Peyer's patch (tissue), 4 donors: ENCODE data around the gene SPG7. TPM values are rescaled to one million over a fixed set of nuclear protein-coding genes. Genes with fewer than 3 reads are reported as not detected.

ENCODE experiments used
- DNase-seq, 3 donors: peaks; one replicate each; pipeline ENCODE4 v3.0.0-alpha.2; 2017 to 2019
- H3K27ac ChIP-seq, 4 donors: fragments of 200-600 bp; sonication (generic); one replicate each; pipeline ENCODE4 v1.5.1; 2016 to 2019
- H3K27me3 ChIP-seq, 2 donors: fragments of 200-600 bp; sonication (generic); one replicate each; pipeline ENCODE4 v1.5.1; 2019
- H3K36me3 ChIP-seq, 3 donors: fragments of 200-600 bp; sonication (generic); one replicate each; pipeline ENCODE4 v1.5.1; 2016 to 2019
- H3K4me1 ChIP-seq, 4 donors: fragments of 200-600 bp; sonication (generic); one replicate each; pipeline ENCODE4 v1.5.1; 2016 to 2019
- H3K4me3 ChIP-seq, 4 donors: fragments of 200-600 bp; sonication (generic); 1 replicate in 3 of 4; 2 replicates in 1 of 4; pipeline ENCODE4 v1.5.1; 2016 to 2019; ENCODE audit warnings: mild to moderate bottlenecking in 1 of 4
- H3K9me3 ChIP-seq, 4 donors: fragments of 200-600 bp; sonication (generic); one replicate each; pipeline ENCODE4 v1.5.1; 2016 to 2019; ENCODE audit warnings: mild to moderate bottlenecking in 1 of 4
- CTCF ChIP-seq, 6 experiments: fragments of 450-650 bp in 4 of 6; fragments of 200-600 bp in 2 of 6; sonication (generic) in 1 of 6; IDR thresholded peaks; one replicate each; pipeline ENCODE4 v1.5.1; 2017 to 2019; ENCODE audit warnings: antibody characterized with exemption in 6 of 6, mild to moderate bottlenecking in 3 of 6, moderate library complexity in 1 of 6
- POLR2A ChIP-seq, 2 donors: fragments of 450-650 bp; IDR thresholded peaks; one replicate each; pipeline ENCODE4 v1.5.1; 2017; ENCODE audit warnings: antibody characterized with exemption in 2 of 2, mild to moderate bottlenecking in 2 of 2, moderate library complexity in 2 of 2
- total RNA-seq, 4 donors: library from RNA; depleted of rRNA; stranded (reverse); fragments of >200 nt; gene quantifications; one replicate each; pipeline ENCODE4 v1.1.0, GENCODE V29; 2016

Gene SPG7
- total RNA-seq, 4 donors from 2014 or later: 242 to 461 (median 378) TPM

- peaks cover 2 to 61% (median 26%) of the 10 kb centered on the region in 4 donors for H3K4me1 ChIP-seq
- H3K4me3 ChIP-seq: peak overlapping the region in 3 of 4 donors; percentile 1 to 22 (median 21)
- TF ChIP-seq POLR2A (IDR thresholded peaks at IDR 0.05): peak; percentile 91 to 97
- TF ChIP-seq CTCF (IDR thresholded peaks at IDR 0.05): peak in 1 of 6 experiments; percentile 0
- DNase-seq: peak; percentile 91 to 98 (median 94)
- peaks cover 0 to 2% (median 0%) of the 10 kb centered on the region in 3 donors for H3K36me3 ChIP-seq
- H3K27ac ChIP-seq: peak overlapping the region; percentile 81 to 98 (median 93)
- no peaks in the 10 kb centered on the region for H3K9me3 ChIP-seq
- H3K27me3 ChIP-seq: no peaks in the 10 kb centered on the region
Measured at GRCh38 chr16:89505204-89506112, 2.7 kb upstream of the SPG7 start.

DNA sequence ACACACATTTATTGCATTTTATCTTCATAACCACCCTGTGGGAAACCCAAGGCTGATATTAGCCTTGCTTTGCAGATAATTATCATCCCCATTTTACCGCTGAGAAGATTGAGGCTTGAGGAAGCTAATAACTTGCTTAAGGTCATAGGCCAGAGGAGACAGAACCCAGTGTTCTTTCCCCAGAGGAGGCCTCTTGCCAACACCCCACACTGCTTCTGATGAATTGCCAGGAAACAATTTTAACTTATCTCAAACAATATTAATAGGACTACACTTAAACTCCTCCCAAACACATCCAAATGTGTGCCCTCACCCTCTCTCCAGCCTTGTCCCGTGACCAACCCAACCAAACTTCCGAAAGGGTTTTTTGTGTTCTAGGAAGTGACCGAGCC is 2.1 kb upstream of the SPG7 start:
- TF ChIP-seq CTCF (IDR thresholded peaks at IDR 0.05): no peak
- peak in 1 of 2 donors; percentile 36 for TF ChIP-seq POLR2A (IDR thresholded peaks at IDR 0.05)
- Histone ChIP-seq H3K27ac (peak overlapping the region; percentile 81 to 98 (median 93)), H3K4me3 (peak overlapping the region in 2 of 4 donors; percentile 21 to 22), H3K36me3 (peaks cover 0 to 9% (median 0%) of the 10 kb centered on the region in 3 donors), H3K27me3 (no peaks in the 10 kb centered on the region), H3K9me3 (no peaks in the 10 kb centered on the region), H3K4me1 (peaks cover 2 to 61% (median 26%) of the 10 kb centered on the region in 4 donors)
- DNase-seq: peak in 1 of 3 donors; percentile 60

DNA sequence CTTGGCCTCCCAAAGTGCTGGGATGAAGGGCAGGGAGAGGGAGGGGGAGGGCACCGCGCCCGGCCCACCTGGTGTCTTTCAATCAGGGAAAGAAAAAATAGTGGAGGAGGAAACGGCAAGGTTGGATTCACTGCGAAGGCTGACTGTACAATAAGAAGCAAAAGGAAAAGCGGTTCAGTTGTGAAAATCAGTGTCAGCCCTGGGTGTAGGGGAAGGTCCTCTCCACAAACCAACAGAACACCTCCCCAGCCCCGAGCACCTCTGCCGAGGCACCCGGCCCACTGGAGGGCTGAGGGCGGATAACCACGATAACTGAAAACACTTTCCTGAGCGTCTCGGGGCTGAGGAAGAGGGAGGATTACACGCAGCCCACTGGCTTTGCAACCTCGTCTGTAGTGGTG is 1.4 kb upstream of the SPG7 start:
- H3K27ac ChIP-seq: peak overlapping the region; percentile 96 to 98 (median 97)
- DNase-seq: no peak
- peaks cover 2 to 56% (median 26%) of the 10 kb centered on the region in 4 donors for H3K4me1 ChIP-seq
- no peaks in the 10 kb centered on the region for H3K27me3 ChIP-seq
- H3K4me3 ChIP-seq: peak overlapping the region in 3 of 4 donors; percentile 93 to 98 (median 96)
- H3K36me3 ChIP-seq: peaks cover 0 to 15% (median 0%) of the 10 kb centered on the region in 3 donors
- no peaks in the 10 kb centered on the region for H3K9me3 ChIP-seq
- TF ChIP-seq POLR2A (IDR thresholded peaks at IDR 0.05) (no peak), CTCF (IDR thresholded peaks at IDR 0.05) (no peak)

DNA sequence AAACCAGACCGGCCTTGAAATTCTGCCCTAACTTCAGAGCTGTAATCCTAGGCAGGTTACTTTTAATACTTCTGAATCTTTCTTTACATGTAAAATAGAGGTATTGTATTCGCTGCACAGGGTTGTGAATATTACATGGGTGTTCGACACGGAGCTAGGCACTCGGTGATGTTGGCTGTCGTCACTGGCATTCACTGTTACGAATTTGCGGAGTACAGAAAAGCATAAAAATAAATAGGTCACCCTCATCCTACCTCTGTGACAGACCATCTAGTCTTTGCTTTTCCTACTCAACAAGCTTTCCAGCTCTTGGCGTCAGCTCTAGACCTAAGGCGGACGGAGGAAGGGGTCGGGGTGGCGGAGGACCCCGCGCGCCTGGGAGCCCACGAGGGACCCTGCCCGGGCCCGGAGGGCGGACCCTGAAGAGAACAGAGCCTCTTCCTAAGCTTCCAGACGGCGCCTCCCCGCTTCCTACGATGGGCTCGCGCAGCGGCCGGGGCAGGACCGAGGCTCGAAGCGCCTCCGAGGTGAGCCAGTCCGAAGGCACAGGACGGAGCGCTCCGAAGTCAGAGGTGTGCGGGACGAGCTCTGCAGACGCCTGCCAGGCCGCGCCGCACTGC is 879 bp upstream of the SPG7 start:
- H3K4me1 ChIP-seq: peaks cover 2 to 54% (median 26%) of the 10 kb centered on the region in 4 donors
- no peaks in the 10 kb centered on the region for H3K27me3 ChIP-seq
- H3K4me3 ChIP-seq: peak overlapping the region; percentile 93 to 98 (median 96)
- no peak for TF ChIP-seq CTCF (IDR thresholded peaks at IDR 0.05)
- TF ChIP-seq POLR2A (IDR thresholded peaks at IDR 0.05): no peak
- no peaks in the 10 kb centered on the region for H3K9me3 ChIP-seq
- no peak for DNase-seq
- H3K36me3 ChIP-seq: peaks cover 0 to 21% (median 0%) of the 10 kb centered on the region in 3 donors
- H3K27ac ChIP-seq: peak overlapping the region; percentile 96 to 98 (median 97)

- Histone ChIP-seq H3K9me3 (no peaks in the 10 kb centered on the region), H3K27ac (no peak overlapping the region), H3K4me3 (no peak overlapping the region), H3K4me1 (peaks cover 0 to 33% (median 25%) of the 10 kb centered on the region in 4 donors), H3K36me3 (peaks cover 0 to 52% (median 0%) of the 10 kb centered on the region in 3 donors), H3K27me3 (no peaks in the 10 kb centered on the region)
- TF ChIP-seq CTCF (IDR thresholded peaks at IDR 0.05): no peak
- TF ChIP-seq POLR2A (IDR thresholded peaks at IDR 0.05): no peak
- no peak for DNase-seq
Measured at GRCh38 chr16:89510526-89510925, 2.3 kb downstream of the SPG7 start.
